ENCODE measurements around the gene TBC1D14. TPM values are rescaled to one million over a fixed set of nuclear protein-coding genes. Genes with fewer than 3 reads are reported as not detected.

The TBC1D14 gene
- total and polyA plus RNA-seq, 2 of the 8 experiments (the other 6 are each of a cell fraction or from before 2014, with no cell fraction given) = 45.6 to 48.2 TPM

- TF ChIP-seq, protein P1, sequence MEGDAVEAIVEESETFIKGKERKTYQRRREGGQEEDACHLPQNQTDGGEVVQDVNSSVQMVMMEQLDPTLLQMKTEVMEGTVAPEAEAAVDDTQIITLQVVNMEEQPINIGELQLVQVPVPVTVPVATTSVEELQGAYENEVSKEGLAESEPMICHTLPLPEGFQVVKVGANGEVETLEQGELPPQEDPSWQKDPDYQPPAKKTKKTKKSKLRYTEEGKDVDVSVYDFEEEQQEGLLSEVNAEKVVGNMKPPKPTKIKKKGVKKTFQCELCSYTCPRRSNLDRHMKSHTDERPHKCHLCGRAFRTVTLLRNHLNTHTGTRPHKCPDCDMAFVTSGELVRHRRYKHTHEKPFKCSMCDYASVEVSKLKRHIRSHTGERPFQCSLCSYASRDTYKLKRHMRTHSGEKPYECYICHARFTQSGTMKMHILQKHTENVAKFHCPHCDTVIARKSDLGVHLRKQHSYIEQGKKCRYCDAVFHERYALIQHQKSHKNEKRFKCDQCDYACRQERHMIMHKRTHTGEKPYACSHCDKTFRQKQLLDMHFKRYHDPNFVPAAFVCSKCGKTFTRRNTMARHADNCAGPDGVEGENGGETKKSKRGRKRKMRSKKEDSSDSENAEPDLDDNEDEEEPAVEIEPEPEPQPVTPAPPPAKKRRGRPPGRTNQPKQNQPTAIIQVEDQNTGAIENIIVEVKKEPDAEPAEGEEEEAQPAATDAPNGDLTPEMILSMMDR (IDR thresholded peaks at IDR 0.05; ENCODE audit: control extremely low read depth in 1 of 3, insufficient read depth in 1 of 3, low read depth in 1 of 3, low read length in 3 of 3) = no peak
- TF ChIP-seq, protein P2, sequence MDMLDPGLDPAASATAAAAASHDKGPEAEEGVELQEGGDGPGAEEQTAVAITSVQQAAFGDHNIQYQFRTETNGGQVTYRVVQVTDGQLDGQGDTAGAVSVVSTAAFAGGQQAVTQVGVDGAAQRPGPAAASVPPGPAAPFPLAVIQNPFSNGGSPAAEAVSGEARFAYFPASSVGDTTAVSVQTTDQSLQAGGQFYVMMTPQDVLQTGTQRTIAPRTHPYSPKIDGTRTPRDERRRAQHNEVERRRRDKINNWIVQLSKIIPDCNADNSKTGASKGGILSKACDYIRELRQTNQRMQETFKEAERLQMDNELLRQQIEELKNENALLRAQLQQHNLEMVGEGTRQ (IDR thresholded peaks at IDR 0.05; ENCODE audit: low read length) = no peak
- TF ChIP-seq TAF1 (IDR thresholded peaks at IDR 0.05; ENCODE audit: low read depth, low read length) (no peak), EP300 (IDR thresholded peaks at IDR 0.05; ENCODE audit: borderline replicate concordance in 1 of 2, low read depth in 2 of 2, low read length in 2 of 2) (no peak), JUND (IDR thresholded peaks at IDR 0.05; ENCODE audit: low read length) (no peak), RNF2 (IDR thresholded peaks at IDR 0.05; ENCODE audit: borderline replicate concordance, low read depth, low read length, missing control alignments, poor library complexity, severe bottlenecking) (no peak), MAFK (IDR thresholded peaks at IDR 0.05; ENCODE audit: low read depth, low read length) (no peak), EGR1 (IDR thresholded peaks at IDR 0.05; ENCODE audit: borderline replicate concordance, low read depth, low read length) (no peak)
Measured at GRCh38 chr4:6992728-6993677, 83.4 kb downstream of the TBC1D14 start (continued).
